Calu3 (cell line): ENCODE results near the gene ERICH3. TPM values are rescaled to one million over a fixed set of nuclear protein-coding genes. Genes with fewer than 3 reads are reported as not detected.
A peak's percentile ranks its signal among the peaks of the same experiment; 100 is the strongest.

Experiments used
- BruUV-seq: library from RNA; stranded (reverse); fragments of 400-500 nt; replicated peaks from 2 replicates; lab custom pipeline; 2021; lab: Mats Ljungman, UMichigan
- CTCF ChIA-PET: fragments of 300-600 bp; sonication (Branson Sonifier 250); formaldehyde crosslinking; loops from one replicate; lab custom pipeline; 2022; ENCODE audit warnings: antibody characterized with exemption; lab: Charles Lee
- DNase-seq: peaks from one replicate; pipeline ENCODE4 v3.0.0; 2022
- H3K27ac Mint-ChIP-seq: one replicate; pipeline ENCODE4 v1.8.0; 2022; ENCODE audit warnings: mixed read lengths; ENCODE audit not compliant: unreplicated experiment
- H3K27me3 Mint-ChIP-seq: one replicate; pipeline ENCODE4 v1.8.0; 2022; ENCODE audit warnings: mixed read lengths; ENCODE audit not compliant: unreplicated experiment
- H3K36me3 Mint-ChIP-seq: one replicate; pipeline ENCODE4 v1.8.0; 2022; ENCODE audit warnings: mild to moderate bottlenecking, moderate library complexity, mixed read lengths; ENCODE audit not compliant: insufficient read depth, unreplicated experiment
- H3K4me1 Mint-ChIP-seq: one replicate; pipeline ENCODE4 v1.8.0; 2022; ENCODE audit warnings: mild to moderate bottlenecking, low read depth, mixed read lengths; ENCODE audit not compliant: unreplicated experiment
- H3K4me3 Mint-ChIP-seq: one replicate; pipeline ENCODE4 v1.8.0; 2022; ENCODE audit warnings: mild to moderate bottlenecking, low read depth, moderate library complexity, mixed read lengths; ENCODE audit not compliant: unreplicated experiment
- H3K9me3 Mint-ChIP-seq: one replicate; pipeline ENCODE4 v1.8.0; 2022; ENCODE audit warnings: low read depth, mixed read lengths; ENCODE audit not compliant: unreplicated experiment
- intact Hi-C: fragments of 100-400 bp; cut with micrococcal nuclease; formaldehyde crosslinking; loops from one replicate; pipeline ENCODE4 v1.10.0; 2022; ENCODE audit not compliant: unreplicated experiment
- total RNA-seq: library from RNA; stranded (reverse); gene quantifications from 2 replicates; pipeline ENCODE4 v1.2.3, GENCODE V29; 2022
- TF ChIP-seq, protein P1 (sequence below): fragments of 200-600 bp; IDR thresholded peaks from one replicate; pipeline ENCODE4 v1.8.0; 2022; ENCODE audit warnings: antibody characterized with exemption; ENCODE audit not compliant: unreplicated experiment

The ERICH3 gene
- total RNA-seq, 1 experiment from 2014 or later, result 0.35 TPM

DNA sequence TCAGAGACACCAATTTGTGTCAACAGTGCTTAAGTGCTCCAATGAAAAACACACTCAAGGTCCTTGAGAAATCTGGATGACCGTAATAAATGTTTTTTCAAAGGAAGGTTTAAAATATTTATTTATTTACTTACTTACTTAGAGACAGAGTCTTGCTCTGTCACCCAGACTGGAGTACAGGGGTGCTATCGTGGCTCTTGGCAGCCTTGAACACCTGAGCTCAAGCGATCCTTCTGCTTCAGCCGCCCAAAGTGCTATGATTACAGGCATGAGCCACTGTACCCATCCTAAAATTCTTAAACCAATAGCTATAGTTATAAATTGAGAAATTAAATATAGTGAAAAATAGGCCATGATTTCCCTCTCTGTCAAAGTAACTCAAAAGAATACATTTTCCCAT lies 17.3 kb upstream of the ERICH3 start:
- H3K9me3 Mint-ChIP-seq, result no peaks in the 10 kb centered on the region
- H3K27me3 Mint-ChIP-seq, result no peaks in the 10 kb centered on the region
- no peaks in the 10 kb centered on the region for H3K36me3 Mint-ChIP-seq
- no TSS peak for BruUV-seq
- no peak overlapping the region for H3K27ac Mint-ChIP-seq
- intact Hi-C loops, result loop anchor here (1.0 kb wide), 1 partner anchor 187 kb away; no protein-coding TSS in a partner anchor
- no peak overlapping the region for H3K4me3 Mint-ChIP-seq
- CTCF ChIA-PET, result interaction anchor here (1.7 kb wide), 1 partner anchor 187 kb away, joined by 8 read pairs; no protein-coding TSS in a partner anchor
- no peak for DNase-seq
- TF ChIP-seq, protein P1, sequence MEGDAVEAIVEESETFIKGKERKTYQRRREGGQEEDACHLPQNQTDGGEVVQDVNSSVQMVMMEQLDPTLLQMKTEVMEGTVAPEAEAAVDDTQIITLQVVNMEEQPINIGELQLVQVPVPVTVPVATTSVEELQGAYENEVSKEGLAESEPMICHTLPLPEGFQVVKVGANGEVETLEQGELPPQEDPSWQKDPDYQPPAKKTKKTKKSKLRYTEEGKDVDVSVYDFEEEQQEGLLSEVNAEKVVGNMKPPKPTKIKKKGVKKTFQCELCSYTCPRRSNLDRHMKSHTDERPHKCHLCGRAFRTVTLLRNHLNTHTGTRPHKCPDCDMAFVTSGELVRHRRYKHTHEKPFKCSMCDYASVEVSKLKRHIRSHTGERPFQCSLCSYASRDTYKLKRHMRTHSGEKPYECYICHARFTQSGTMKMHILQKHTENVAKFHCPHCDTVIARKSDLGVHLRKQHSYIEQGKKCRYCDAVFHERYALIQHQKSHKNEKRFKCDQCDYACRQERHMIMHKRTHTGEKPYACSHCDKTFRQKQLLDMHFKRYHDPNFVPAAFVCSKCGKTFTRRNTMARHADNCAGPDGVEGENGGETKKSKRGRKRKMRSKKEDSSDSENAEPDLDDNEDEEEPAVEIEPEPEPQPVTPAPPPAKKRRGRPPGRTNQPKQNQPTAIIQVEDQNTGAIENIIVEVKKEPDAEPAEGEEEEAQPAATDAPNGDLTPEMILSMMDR, result no peak
- H3K4me1 Mint-ChIP-seq, result peaks cover 11% of the 10 kb centered on the region

DNA sequence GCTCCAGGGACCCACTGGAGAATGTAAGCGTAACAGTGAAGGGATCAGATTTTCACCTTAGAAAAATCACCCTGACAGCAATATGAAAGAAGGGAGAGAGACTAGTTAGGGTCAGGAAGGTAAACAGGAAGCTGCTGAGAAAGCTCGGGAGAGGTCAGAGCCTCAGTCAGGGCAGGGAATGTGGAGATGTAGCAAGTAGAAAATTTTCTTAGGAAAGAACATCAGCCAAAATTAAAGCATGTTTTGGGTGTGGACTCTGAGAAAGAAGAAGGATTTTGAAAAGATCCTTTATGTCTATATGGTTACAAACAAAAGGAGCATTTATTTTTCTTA lies 16.7 kb upstream of the ERICH3 start:
- DNase-seq, result no peak
- TF ChIP-seq, protein P1, result no peak
- CTCF ChIA-PET, result interaction anchor here (0.6 to 1.7 kb wide), 3 partner anchors 37 to 850 kb away, joined by 4 to 8 read pairs (median 4); no protein-coding TSS in a partner anchor
- Mint-ChIP-seq H3K4me1 (peaks cover 11% of the 10 kb centered on the region), H3K27ac (peak overlapping the region; percentile 34), H3K4me3 (no peak overlapping the region), H3K27me3 (no peaks in the 10 kb centered on the region), H3K36me3 (no peaks in the 10 kb centered on the region), H3K9me3 (no peaks in the 10 kb centered on the region)
- intact Hi-C loops, result loop anchor here (1.0 kb wide), 1 partner anchor 186 kb away; no protein-coding TSS in a partner anchor
- no TSS peak for BruUV-seq

DNA sequence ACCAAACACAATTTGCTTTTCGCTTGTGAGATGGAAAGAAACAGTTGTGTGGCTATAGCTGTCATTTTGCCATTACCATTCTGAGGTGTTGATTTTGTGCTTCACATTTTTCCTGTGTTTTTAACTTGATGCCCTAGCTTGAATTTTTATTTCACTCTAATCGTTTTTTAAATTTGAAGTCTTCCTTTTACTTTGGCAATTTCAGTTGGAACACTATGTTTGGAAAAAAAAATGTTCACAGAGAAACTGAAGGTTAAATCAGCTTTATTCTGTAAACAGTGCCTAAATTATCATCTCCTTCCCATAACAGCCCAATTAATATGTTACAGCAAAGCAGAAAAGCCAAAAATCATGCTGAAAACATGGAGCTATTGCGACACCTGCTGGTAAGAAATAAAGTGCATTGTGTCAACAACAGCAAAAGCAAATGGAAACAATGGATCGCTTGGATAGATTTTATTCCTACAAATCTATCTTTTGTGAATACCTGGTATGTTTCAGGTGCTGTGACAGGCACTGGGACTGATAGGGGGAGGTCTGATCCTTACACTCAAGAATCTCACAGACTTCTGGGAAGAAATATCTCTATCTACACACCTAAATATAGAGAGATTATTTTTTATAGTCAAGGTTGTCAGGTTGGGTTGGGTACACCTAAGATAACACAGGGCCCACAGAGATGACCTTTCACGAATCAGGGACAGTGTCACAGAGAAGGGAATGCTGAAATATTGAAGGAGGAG lies 16.2 kb upstream of the ERICH3 start:
- CTCF ChIA-PET, result interaction anchor here (0.6 to 1.7 kb wide), 3 partner anchors 37 to 850 kb away, joined by 4 to 8 read pairs (median 4); no protein-coding TSS in a partner anchor
- Mint-ChIP-seq H3K36me3 (no peaks in the 10 kb centered on the region), H3K27me3 (no peaks in the 10 kb centered on the region), H3K9me3 (no peaks in the 10 kb centered on the region), H3K27ac (peak overlapping the region; percentile 34), H3K4me1 (peaks cover 11% of the 10 kb centered on the region), H3K4me3 (no peak overlapping the region)
- peak; percentile 61 for DNase-seq
- TF ChIP-seq, protein P1, result peak; percentile 63
- no TSS peak for BruUV-seq
- intact Hi-C loops, result loop anchor here (1.0 to 2.0 kb wide), 4 partner anchors 185 to 849 kb away; no protein-coding TSS in a partner anchor

DNA sequence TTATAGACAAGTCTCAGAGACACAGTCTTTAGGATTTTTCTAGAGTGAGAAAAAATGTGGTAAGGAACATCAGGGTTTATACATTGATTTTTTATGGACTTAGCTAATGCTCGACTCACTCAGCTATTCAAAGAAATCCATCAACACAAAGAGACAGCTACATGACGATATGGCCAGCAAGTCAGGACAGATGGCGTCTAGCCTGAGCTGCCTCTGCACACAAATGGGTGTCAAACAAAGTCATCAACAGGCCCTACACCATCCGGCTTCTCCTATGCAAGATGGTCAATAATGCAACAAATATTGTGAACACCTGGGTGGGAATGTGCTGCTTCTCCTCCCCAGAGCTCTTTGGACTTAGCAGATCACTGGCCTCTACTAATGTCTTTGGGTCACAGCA lies 13.3 kb upstream of the ERICH3 start:
- H3K9me3 Mint-ChIP-seq, result no peaks in the 10 kb centered on the region
- H3K27me3 Mint-ChIP-seq, result no peaks in the 10 kb centered on the region
- H3K4me3 Mint-ChIP-seq, result no peak overlapping the region
- no peak for DNase-seq
- H3K27ac Mint-ChIP-seq, result no peak overlapping the region
- no TSS peak for BruUV-seq
- TF ChIP-seq, protein P1, result no peak
- intact Hi-C loops, result no loop called here
- peaks cover 11% of the 10 kb centered on the region for H3K4me1 Mint-ChIP-seq
- no peaks in the 10 kb centered on the region for H3K36me3 Mint-ChIP-seq
- CTCF ChIA-PET, result no interaction called here
